Fibroblast of upper back skin (primary cell): ENCODE results near the gene IGFALS.

Experiments used
- DNase-seq: peaks from one replicate; pipeline ENCODE4 v3.0.0-alpha.2; 2013

The IGFALS gene

DNA sequence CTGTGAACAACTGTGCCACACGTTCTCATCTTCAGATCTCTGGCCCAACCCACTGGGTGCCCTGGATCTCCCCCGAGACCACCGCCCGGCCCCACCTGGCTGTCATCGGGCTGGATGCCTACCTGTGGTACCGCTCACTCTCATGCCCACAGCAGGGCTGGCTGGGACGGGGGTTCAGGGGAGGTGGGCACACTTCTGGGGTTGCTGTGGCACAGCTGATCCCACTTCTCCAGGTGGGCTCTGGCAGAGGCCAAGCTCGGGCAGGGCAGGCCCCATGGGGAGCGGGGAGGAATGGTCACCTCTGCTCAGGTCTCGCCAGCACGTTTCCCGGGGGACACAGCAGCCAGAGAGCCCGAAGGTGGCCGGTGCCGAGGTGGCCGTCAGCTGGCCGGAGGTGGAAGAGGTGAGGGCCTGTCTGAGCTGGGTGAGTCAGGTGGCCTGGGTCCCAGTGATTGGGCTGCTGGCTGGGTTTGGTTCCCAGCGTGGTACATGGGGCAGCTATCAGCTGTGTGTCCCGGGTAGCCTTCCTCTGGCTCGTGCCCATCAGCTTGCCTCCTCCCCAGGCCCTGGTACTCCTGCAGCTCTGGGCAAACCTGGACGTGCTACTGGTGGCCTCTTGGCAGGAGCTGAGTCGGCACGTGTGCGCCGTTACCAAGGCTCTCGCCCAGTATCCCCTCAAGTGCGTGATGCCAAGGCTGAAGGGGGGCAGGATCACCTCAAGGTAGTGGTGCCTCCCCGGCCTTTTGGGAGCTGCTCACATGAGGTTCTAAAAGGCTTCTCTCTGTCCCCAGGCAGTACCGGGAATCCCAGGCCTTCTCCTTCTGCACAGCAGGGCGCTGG lies 18.3 kb downstream of the IGFALS start:
- no peak for DNase-seq

- DNase-seq = no peak
Measured at GRCh38 chr16:1774448-1774780, 19.1 kb downstream of the IGFALS start.

GRCh38 chr16:1773703-1774447 lies 19.6 kb downstream of the IGFALS start:
- DNase-seq = no peak

DNA sequence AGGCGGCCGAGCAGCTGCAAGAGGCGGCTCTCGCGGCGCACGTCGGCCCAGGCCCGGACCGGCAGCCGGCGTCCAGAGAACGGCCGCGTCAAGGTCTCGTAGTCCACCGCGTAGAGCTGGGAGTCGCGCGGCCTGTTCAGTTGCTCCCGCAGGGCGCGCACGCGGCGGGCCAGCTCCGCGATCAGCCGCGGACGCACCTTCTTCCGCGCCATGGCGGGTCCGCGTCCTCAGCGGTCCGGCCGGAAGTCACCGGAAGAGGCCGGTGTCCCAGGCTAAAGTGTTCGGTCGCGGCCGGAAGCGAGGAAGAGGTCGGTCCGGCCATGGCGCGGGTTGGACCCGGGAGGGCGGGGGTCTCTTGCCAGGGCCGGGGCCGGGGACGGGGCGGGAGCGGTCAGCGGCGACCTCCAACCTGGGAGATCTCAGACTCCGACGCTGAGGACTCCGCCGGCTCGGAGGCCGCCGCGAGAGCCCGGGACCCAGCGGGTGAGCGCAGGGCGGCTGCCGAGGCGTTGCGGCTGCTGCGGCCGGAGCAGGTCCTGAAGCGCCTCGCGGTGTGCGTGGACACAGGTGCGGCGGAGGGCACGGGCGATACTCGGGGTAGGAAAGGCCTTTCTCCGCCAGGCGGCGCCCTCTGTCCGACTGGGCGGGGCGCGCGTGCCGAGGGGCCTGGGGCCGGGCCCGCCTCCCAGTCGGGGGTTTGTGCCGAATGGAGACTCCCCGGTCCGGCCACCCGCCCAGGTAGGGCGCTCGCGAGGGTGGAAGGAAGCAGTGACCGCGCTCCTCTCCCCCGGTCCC lies 20.4 kb downstream of the IGFALS start, which contains the start of gene MRPS34:
TSS of gene MRPS34 (minus strand) at position 227 of the 795 bp plus-strand sequence. CDS start at position 212, 15 bp downstream.
- DNase-seq = peak; percentile 75

GRCh38 chr16:1772362-1772907 lies 21.1 kb downstream of the IGFALS start, which contains the start of gene EME2:
Gene EME2, plus strand, starts transcription at chr16:1772810. Its CDS starts 418 bp downstream, at chr16:1773228.
- no peak for DNase-seq

DNA sequence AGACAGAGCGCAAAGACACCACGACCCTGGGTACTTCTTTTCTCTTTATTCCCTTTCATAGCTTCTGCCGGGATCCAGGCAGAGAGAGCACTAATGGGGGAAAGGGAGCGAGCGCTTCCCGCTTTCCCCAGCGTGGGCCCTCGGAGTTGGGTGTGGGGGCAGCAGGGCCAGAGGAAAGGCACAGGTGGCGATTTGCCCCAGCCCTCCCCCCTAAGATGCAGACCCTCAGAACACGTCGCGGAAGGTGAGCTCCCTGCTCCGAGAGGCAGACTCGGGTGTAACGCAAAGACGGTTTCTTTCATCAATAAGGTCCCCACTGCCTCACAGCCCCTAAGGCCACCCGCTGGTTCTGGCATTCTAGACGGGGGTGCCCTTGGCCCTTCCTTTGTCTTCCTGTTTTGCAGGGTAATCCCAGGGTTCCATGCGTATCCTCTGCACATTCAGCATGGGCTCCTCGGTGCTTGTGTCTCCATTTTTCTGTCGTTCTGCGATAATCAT lies 21.6 kb downstream of the IGFALS start:
- DNase-seq = no peak

DNA sequence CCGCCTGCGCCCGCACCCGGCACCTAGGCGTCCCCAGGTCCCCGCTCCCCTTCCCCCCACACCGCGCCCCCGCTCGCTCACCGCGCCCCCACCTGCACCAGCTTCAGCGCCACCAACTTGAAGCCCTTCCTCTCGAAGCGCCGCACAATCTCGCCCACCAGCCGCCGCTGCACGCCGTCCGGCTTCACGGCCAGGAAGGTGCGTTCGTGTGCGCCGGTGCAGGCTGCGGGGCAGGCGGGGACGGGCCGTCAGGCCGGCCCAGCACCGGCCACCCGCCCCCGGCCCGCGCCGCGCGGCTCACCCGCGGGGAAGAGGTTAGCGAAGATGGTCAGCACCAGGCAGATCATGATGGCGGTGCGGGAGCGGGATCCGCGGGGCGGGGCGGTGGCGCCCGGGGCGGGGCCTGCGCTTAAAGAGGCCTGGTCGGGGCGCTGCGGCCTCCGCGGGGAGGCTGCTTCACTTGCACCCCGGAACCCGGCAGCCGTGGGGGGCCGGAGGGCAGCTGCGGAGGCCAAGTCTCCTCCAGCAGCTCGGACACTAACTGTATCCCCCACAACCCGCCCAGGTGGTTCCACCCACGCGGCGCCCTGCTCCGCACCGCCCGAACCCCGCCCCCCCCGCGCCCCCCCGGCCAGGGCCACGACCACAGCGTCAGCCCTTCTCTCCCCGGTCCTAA lies 22.2 kb downstream of the IGFALS start, which contains the start of gene NME3:
TSS of gene NME3 (minus strand) at position 356 of the 676 bp plus-strand sequence. CDS start at position 347, 9 bp downstream.
- DNase-seq = peak; percentile 51

GRCh38 chr16:1770328-1771187 lies 22.9 kb downstream of the IGFALS start:
- DNase-seq = peak; percentile 35

- DNase-seq = no peak
Measured at GRCh38 chr16:1769402-1770300, 23.9 kb downstream of the IGFALS start.

GRCh38 chr16:1768767-1769401 lies 24.6 kb downstream of the IGFALS start:
- DNase-seq = no peak

- no peak for DNase-seq
Measured at GRCh38 chr16:1768061-1768766, 25.3 kb downstream of the IGFALS start.

DNA sequence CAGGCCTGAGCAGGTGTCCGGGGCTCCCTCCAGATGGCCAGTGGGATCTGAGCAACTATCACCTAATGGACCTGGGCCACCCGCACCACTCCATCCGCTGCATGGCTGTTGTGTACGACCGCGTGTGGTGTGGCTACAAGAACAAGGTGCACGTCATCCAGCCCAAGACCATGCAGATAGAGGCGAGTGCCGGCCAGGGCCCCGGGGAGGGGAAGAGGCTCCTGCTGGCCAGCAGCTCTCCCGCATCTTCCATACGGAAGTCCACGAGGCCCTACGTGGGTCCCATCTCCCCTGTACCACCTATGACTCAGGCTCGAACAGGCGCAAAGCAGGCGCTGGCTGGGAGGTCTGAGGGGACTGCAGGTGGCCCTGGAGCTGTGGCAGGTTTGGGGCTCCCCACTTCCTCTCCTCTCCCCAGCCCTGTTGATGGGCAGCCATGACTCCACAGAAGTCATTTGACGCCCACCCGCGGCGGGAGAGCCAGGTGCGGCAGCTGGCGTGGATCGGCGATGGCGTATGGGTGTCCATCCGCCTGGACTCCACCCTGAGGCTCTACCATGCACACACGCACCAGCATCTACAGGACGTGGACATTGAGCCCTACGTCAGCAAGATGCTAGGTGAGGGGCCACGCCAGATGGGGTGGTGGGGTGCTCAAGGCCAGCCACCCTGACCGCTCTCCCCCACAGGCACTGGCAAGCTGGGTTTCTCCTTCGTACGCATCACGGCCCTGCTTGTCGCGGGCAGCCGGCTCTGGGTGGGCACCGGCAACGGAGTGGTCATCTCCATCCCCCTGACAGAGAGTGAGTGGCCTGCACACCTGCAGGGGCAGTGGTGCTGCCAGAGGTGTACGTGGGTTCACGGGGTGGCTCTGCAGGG lies 26.1 kb downstream of the IGFALS start:
- DNase-seq = no peak

GRCh38 chr16:1766701-1767100 lies 26.8 kb downstream of the IGFALS start:
- DNase-seq = no peak

DNA sequence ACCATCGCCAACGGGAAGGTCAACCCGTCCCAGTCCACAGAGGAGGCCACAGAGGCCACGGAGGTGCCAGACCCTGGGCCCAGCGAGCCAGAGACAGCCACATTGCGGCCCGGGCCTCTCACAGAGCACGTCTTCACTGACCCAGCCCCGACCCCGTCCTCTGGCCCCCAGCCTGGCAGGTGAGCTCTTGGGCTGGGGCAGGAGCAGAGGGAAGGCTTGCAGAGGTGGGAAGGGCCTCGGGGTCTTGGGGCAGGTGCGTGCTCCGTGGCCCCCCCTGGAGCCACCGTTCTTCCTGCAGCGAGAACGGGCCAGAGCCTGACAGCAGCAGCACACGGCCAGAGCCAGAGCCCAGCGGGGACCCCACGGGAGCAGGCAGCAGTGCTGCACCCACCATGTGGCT lies 27.3 kb downstream of the IGFALS start:
- no peak for DNase-seq

DNA sequence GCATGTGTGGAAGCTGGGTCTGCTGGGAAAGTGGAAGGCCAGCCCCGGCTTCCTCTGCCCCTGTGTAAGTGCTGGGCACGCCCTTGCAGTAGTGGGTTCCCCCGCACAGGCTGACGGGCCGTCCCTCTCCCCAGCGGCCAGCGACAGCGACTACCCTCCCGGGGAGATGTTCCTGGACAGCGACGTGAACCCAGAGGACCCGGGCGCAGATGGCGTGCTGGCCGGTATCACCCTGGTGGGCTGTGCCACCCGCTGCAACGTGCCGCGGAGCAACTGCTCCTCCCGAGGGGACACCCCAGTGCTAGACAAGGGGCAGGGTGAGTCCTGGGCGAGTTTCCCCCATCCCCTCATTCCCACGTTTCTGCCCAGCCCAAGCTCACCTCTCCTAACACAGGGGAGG lies 27.7 kb downstream of the IGFALS start:
- no peak for DNase-seq

DNA sequence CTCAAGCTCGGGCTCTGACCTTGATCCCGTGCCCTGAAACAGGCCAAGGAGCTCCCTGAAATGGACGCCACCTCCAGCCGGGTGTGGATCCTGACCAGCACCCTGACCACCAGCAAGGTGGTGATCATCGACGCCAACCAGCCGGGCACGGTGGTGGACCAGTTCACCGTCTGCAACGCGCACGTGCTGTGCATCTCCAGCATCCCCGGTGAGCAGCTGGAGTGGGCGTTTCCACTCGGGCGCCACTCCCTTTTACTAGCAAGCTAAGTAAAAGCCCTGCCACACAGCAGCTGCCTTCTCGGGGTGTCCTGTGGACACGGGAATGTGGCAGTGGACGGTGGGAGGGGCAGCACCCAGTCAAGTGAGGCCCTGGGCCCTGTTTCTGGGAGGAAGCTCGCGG lies 28.5 kb downstream of the IGFALS start:
- no peak for DNase-seq
